CD4-positive, alpha-beta T cell treated with Interleukin-17A for 1 hour (primary cell): Measurements from ENCODE around the gene VPS54.
A peak's percentile ranks its signal among the peaks of the same experiment; 100 is the strongest.
"Not testable (repeated sequence)": the region's sequence is repeated elsewhere in the genome, so short reads cannot be mapped to it uniquely, and the experiment has no call there.

Experiments used
- DNase-seq: peaks from one replicate; pipeline ENCODE4 v3.0.0-alpha.2; 2020

Gene VPS54

GRCh38 chr2:63993130-63993584 lies 26.1 kb downstream of the VPS54 start:
- DNase-seq = not testable (repeated sequence)

- no peak for DNase-seq
Observed at GRCh38 chr2:63992061-63992685, 27.1 kb downstream of the VPS54 start.

- not testable (repeated sequence) for DNase-seq
Observed at GRCh38 chr2:63991173-63991999, 27.8 kb downstream of the VPS54 start.

- DNase-seq = no peak
Observed at GRCh38 chr2:63990072-63990471, 29.2 kb downstream of the VPS54 start.

- not testable (repeated sequence) for DNase-seq
Observed at GRCh38 chr2:63988842-63989436, 30.3 kb downstream of the VPS54 start.

GRCh38 chr2:63984606-63985359 lies 34.4 kb downstream of the VPS54 start:
- no peak for DNase-seq

- DNase-seq = peak; percentile 7
Observed at GRCh38 chr2:63983986-63984605, 35.1 kb downstream of the VPS54 start.

- DNase-seq = no peak
Observed at GRCh38 chr2:63982335-63982734, 36.9 kb downstream of the VPS54 start.

- no peak for DNase-seq
Observed at GRCh38 chr2:63981702-63982103, 37.5 kb downstream of the VPS54 start.

GRCh38 chr2:63980794-63981193 lies 38.4 kb downstream of the VPS54 start:
- no peak for DNase-seq

- peak; percentile 36 for DNase-seq
Observed at GRCh38 chr2:63977904-63978303, 41.3 kb downstream of the VPS54 start.

GRCh38 chr2:63976125-63976510 lies 43.1 kb downstream of the VPS54 start:
- no peak for DNase-seq

- no peak for DNase-seq
Observed at GRCh38 chr2:63975437-63976124, 43.6 kb downstream of the VPS54 start.

- DNase-seq = not testable (repeated sequence)
Observed at GRCh38 chr2:63975036-63975435, 44.2 kb downstream of the VPS54 start.

- no peak for DNase-seq
Observed at GRCh38 chr2:63962186-63962585, 57.0 kb downstream of the VPS54 start.

- no peak for DNase-seq
Observed at GRCh38 chr2:63950414-63950813, 68.8 kb downstream of the VPS54 start.

- no peak for DNase-seq
Observed at GRCh38 chr2:63942788-63943187, 76.4 kb downstream of the VPS54 start.

- not testable (repeated sequence) for DNase-seq
Observed at GRCh38 chr2:63932104-63932503, 87.1 kb downstream of the VPS54 start.

- DNase-seq = no peak
Observed at GRCh38 chr2:63926815-63927214, 92.4 kb downstream of the VPS54 start.

- no peak for DNase-seq
Observed at GRCh38 chr2:63914311-63914710, 104.9 kb downstream of the VPS54 start.

- DNase-seq = no peak
Observed at GRCh38 chr2:63903003-63903402, 116.2 kb downstream of the VPS54 start.

- no peak for DNase-seq
Observed at GRCh38 chr2:63902149-63902548, 117.1 kb downstream of the VPS54 start.
